ENCODE measurements around the gene ARID1B. TPM values are rescaled to one million over a fixed set of nuclear protein-coding genes. Genes with fewer than 3 reads are reported as not detected.

Gene ARID1B
- total RNA-seq, 1 experiment from 2014 or later, result 86.3 TPM

GRCh38 chr6:156786652-156787051 is 9.5 kb downstream of the ARID1B start:
- H3K4me1 ChIP-seq (ENCODE audit: insufficient read depth, low read length, poor library complexity, severe bottlenecking), result peaks cover 65% of the 10 kb centered on the region
- DNase-seq (ENCODE audit: low spot score), result no peak
- ChIA-PET CTCF (no interaction called here), POLR2A (ENCODE audit: low non-redundant PET) (no interaction called here)
- peaks cover 4% of the 10 kb centered on the region for H3K36me3 ChIP-seq (ENCODE audit: insufficient read depth, low read length, poor library complexity, severe bottlenecking)
- intact Hi-C loops (cut with micrococcal nuclease; ENCODE audit: unreplicated experiment), result loop anchor here (10.0 kb wide), 1 partner anchor 368 kb away; no protein-coding TSS in a partner anchor
- no peak for TF ChIP-seq EZH2 (IDR thresholded peaks at IDR 0.05; ENCODE audit: borderline replicate concordance, low read depth, low read length, poor library complexity, severe bottlenecking)
- TF ChIP-seq, protein P1, sequence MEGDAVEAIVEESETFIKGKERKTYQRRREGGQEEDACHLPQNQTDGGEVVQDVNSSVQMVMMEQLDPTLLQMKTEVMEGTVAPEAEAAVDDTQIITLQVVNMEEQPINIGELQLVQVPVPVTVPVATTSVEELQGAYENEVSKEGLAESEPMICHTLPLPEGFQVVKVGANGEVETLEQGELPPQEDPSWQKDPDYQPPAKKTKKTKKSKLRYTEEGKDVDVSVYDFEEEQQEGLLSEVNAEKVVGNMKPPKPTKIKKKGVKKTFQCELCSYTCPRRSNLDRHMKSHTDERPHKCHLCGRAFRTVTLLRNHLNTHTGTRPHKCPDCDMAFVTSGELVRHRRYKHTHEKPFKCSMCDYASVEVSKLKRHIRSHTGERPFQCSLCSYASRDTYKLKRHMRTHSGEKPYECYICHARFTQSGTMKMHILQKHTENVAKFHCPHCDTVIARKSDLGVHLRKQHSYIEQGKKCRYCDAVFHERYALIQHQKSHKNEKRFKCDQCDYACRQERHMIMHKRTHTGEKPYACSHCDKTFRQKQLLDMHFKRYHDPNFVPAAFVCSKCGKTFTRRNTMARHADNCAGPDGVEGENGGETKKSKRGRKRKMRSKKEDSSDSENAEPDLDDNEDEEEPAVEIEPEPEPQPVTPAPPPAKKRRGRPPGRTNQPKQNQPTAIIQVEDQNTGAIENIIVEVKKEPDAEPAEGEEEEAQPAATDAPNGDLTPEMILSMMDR (conservative IDR thresholded peaks at IDR 0.05; ENCODE audit: low read depth, low read length), result no peak
- no peak overlapping the region for H3K4me3 ChIP-seq (ENCODE audit: low read depth, low read length, poor library complexity, severe bottlenecking)
- H3K27ac ChIP-seq (ENCODE audit: low read depth, low read length, poor library complexity, severe bottlenecking), result no peak overlapping the region
- H3K27me3 ChIP-seq (replicated peaks; ENCODE audit: insufficient read depth, low read depth, low read length, poor library complexity), result no peaks in the 10 kb centered on the region
- BruUV-seq (replicated peaks), result no TSS peak
- no peaks in the 10 kb centered on the region for H3K9me3 ChIP-seq (ENCODE audit: low read depth, low read length, poor library complexity, severe bottlenecking)

GRCh38 chr6:156787569-156788492 is 10.7 kb downstream of the ARID1B start:
- DNase-seq (ENCODE audit: low spot score), result no peak
- no peaks in the 10 kb centered on the region for H3K9me3 ChIP-seq (ENCODE audit: low read depth, low read length, poor library complexity, severe bottlenecking)
- peaks cover 4% of the 10 kb centered on the region for H3K36me3 ChIP-seq (ENCODE audit: insufficient read depth, low read length, poor library complexity, severe bottlenecking)
- H3K4me3 ChIP-seq (ENCODE audit: low read depth, low read length, poor library complexity, severe bottlenecking), result no peak overlapping the region
- peaks cover 55% of the 10 kb centered on the region for H3K4me1 ChIP-seq (ENCODE audit: insufficient read depth, low read length, poor library complexity, severe bottlenecking)
- no peak overlapping the region for H3K27ac ChIP-seq (ENCODE audit: low read depth, low read length, poor library complexity, severe bottlenecking)
- POLR2A ChIA-PET (ENCODE audit: low non-redundant PET), result no interaction called here
- intact Hi-C loops (cut with micrococcal nuclease; ENCODE audit: unreplicated experiment), result loop anchor here (10.0 kb wide), 1 partner anchor 367 kb away; no protein-coding TSS in a partner anchor
- no TSS peak for BruUV-seq (replicated peaks)
- no peaks in the 10 kb centered on the region for H3K27me3 ChIP-seq (replicated peaks; ENCODE audit: insufficient read depth, low read depth, low read length, poor library complexity)
- CTCF ChIA-PET, result no interaction called here
- TF ChIP-seq EZH2 (IDR thresholded peaks at IDR 0.05; ENCODE audit: borderline replicate concordance, low read depth, low read length, poor library complexity, severe bottlenecking), result no peak
- TF ChIP-seq, protein P1 (conservative IDR thresholded peaks at IDR 0.05; ENCODE audit: low read depth, low read length), result no peak

GRCh38 chr6:156789081-156789943 is 12.1 kb downstream of the ARID1B start:
- ChIA-PET POLR2A (ENCODE audit: low non-redundant PET) (no interaction called here), CTCF (no interaction called here)
- intact Hi-C loops (cut with micrococcal nuclease; ENCODE audit: unreplicated experiment), result loop anchor here (10.0 kb wide), 1 partner anchor 365 kb away; no protein-coding TSS in a partner anchor
- Histone ChIP-seq H3K27ac (ENCODE audit: low read depth, low read length, poor library complexity, severe bottlenecking) (no peak overlapping the region), H3K4me1 (ENCODE audit: insufficient read depth, low read length, poor library complexity, severe bottlenecking) (peaks cover 41% of the 10 kb centered on the region), H3K9me3 (ENCODE audit: low read depth, low read length, poor library complexity, severe bottlenecking) (no peaks in the 10 kb centered on the region), H3K27me3 (replicated peaks; ENCODE audit: insufficient read depth, low read depth, low read length, poor library complexity) (no peaks in the 10 kb centered on the region), H3K4me3 (ENCODE audit: low read depth, low read length, poor library complexity, severe bottlenecking) (no peak overlapping the region), H3K36me3 (ENCODE audit: insufficient read depth, low read length, poor library complexity, severe bottlenecking) (peaks cover 4% of the 10 kb centered on the region)
- no TSS peak for BruUV-seq (replicated peaks)
- no peak for TF ChIP-seq EZH2 (IDR thresholded peaks at IDR 0.05; ENCODE audit: borderline replicate concordance, low read depth, low read length, poor library complexity, severe bottlenecking)
- TF ChIP-seq, protein P1 (conservative IDR thresholded peaks at IDR 0.05; ENCODE audit: low read depth, low read length), result no peak
- DNase-seq (ENCODE audit: low spot score), result no peak
